ENCODE data around the gene ASCL5.

The ASCL5 gene, protein sequence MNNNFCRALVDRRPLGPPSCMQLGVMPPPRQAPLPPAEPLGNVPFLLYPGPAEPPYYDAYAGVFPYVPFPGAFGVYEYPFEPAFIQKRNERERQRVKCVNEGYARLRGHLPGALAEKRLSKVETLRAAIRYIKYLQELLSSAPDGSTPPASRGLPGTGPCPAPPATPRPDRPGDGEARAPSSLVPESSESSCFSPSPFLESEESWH

DNA sequence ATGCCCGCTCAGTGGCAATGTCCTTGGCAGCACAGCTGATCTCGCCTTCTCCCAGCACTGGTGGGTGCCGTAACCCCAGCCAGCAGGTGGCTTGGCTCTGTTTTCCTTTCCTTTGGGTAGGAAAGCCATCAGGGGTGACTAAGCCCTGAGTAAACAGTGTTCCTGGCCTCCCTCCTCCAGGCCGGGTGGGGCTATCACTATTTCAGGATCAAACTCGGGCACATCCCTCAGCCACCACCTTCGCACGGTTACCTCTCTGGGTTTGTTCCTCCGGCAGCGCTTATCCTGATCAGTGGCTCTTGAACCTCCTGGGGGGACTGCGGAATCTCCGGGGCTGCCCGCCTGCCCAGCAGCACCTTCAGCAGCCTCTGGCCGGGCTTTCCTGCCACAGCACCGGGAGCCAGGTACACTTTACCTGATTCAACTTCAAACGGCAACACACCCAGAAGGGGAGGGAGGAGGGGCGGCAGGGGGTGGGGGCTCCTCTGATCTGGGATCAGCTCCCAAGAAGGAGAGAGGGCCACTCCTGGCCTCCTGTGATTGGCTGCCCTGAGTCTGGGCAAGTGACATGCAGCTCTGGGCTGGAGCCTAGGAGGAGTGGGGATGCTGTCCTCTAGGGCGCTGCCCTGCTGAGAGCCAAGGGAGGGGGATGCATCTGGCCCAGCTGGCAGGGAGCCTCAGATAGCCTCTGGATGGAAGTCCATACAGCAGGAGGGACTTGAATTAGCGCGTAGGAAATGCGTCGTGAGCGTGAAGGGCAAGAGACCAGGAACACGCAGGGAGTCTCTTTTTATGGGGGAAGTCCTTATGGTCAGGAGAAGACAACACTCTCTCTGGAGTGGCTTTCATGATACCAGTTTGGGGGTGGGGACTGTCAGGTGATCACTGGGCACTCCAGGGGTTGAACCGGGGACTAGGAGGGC is at the start of gene ASCL5:
ASCL5 (minus strand) TSS at position 353 of the 923 bp plus-strand sequence. CDS start 11,812 bp downstream, outside the sequence.
- Histone ChIP-seq H3K9me3 (ENCODE audit: low read length) (no peaks in the 10 kb centered on the region), H3K27me3 (ENCODE audit: insufficient read depth, low read length) (peaks cover 35% of the 10 kb centered on the region), H3K4me3 (ENCODE audit: low read length) (no peak within 1 kb of the TSS), H3K36me3 (ENCODE audit: insufficient read depth, low read length) (no peaks in the 10 kb centered on the region), H3K4me1 (ENCODE audit: insufficient read depth, low read length) (no peaks in the 10 kb centered on the region), H2AFZ (ENCODE audit: low read depth, low read length) (no peak within 1 kb of the TSS)

DNA sequence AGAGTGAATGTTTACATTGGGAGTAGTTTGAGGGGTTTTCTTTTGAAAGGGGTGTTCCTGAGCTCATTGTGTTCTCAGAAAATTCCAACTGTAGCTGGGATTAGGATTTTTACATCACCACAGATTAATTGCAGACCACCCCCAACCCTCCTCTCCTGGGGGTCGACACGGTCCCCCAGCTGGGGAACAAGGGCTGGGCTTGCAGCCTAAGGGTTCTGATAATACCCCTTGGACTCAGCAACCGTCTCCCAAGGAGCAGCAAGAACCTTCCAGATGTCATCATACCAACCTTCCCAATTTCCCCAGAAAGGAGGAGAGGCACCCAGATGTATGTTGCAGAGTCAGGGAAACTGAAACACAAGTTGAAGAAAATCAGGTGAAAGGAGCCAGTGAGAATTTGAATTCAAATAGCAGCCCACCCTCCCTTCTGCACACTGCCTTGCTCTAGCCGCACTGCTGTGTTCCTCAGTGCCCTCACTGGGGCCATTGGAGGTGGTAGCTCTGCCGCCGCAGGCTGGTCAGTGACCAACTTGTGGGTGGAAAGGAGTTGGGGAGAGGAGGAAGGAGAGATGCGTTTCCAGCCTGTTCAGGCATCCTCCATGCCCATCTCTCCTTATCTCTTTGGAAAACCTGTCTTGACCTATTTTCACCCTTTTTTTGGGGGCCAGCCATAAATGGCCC is 49.0 kb upstream of the ASCL5 start:
- peaks cover 3% of the 10 kb centered on the region for H3K9me3 ChIP-seq (ENCODE audit: low read length)
- H2AFZ ChIP-seq (ENCODE audit: low read depth, low read length): no peak overlapping the region
- peaks cover 20% of the 10 kb centered on the region for H3K27me3 ChIP-seq (ENCODE audit: insufficient read depth, low read length)
- no peak overlapping the region for H3K4me3 ChIP-seq (ENCODE audit: low read length)
- no peaks in the 10 kb centered on the region for H3K36me3 ChIP-seq (ENCODE audit: insufficient read depth, low read length)
- H3K4me1 ChIP-seq (ENCODE audit: insufficient read depth, low read length): peaks cover 6% of the 10 kb centered on the region

DNA sequence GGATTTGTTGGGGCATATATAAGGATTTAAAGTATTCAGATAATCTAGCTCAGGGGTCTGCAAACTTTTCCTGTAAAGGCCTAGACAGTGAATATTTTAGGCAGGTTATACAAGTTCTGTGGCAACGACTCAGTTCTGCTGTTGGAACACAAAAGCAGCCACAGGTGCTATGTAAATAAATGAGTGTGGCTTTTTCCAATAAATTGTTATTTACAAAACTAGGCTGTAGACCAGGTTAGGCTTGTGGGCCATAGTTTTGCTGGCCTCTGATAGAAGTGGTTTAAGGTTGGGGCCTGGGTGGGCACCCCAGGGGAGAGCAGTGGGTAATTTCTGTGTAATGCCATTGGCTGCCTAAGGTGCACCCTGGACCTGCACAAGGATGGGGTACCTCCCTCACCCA is 46.8 kb upstream of the ASCL5 start:
- no peak overlapping the region for H3K4me3 ChIP-seq (ENCODE audit: low read length)
- peaks cover 13% of the 10 kb centered on the region for H3K4me1 ChIP-seq (ENCODE audit: insufficient read depth, low read length)
- no peaks in the 10 kb centered on the region for H3K36me3 ChIP-seq (ENCODE audit: insufficient read depth, low read length)
- no peaks in the 10 kb centered on the region for H3K9me3 ChIP-seq (ENCODE audit: low read length)
- no peak overlapping the region for H2AFZ ChIP-seq (ENCODE audit: low read depth, low read length)
- peaks cover 12% of the 10 kb centered on the region for H3K27me3 ChIP-seq (ENCODE audit: insufficient read depth, low read length)

DNA sequence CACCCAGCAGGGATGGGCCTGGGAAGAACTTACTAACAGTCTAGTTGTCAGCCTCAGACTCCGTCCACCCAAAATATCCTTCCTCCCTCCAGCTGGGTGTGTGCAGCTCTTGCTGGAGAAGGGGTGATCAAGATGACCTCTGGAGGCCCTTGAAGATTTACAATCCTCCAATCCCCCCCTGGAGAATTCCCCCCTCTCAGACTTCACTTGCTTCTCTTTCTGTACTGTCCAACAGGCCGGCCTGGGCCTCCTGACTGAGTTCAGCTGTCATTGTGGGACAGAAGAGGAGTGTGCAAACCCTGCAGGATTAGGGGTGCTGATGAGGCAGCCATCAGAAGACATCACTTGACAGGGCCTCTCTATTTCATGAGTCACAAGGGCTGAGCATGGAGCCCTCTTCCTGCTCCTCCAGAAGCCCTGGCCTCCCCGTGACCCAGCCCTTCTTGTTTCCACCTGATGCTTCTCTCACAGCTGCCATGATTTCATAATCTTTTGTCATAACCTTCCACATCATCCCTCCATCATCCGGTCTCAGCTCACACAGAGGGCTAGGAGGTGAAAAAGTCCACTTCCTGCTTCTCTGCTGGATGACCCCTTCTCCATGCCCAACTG is 46.1 kb upstream of the ASCL5 start:
- Histone ChIP-seq H3K9me3 (ENCODE audit: low read length) (no peaks in the 10 kb centered on the region), H2AFZ (ENCODE audit: low read depth, low read length) (no peak overlapping the region), H3K27me3 (ENCODE audit: insufficient read depth, low read length) (peaks cover 12% of the 10 kb centered on the region)

DNA sequence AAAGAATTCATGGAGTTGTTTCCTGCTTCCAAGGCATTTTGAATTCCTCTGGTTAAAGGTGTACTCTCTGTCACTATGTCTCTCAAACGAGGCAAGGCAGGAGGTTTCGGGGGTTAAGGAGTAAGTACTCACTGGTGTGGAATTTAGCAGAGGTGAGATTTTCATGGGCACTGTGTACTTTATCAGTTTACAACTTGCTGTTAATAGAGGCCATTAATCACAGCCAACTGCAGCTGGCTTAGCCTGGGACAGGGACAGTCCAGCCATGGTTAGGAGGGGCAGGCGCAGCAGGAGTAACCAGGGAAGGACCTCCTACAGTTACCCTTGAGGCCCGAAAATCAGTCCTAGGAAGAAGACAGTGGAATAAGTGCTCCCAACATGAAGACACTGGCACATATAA is 45.3 kb upstream of the ASCL5 start:
- no peak overlapping the region for H2AFZ ChIP-seq (ENCODE audit: low read depth, low read length)
- H3K9me3 ChIP-seq (ENCODE audit: low read length): no peaks in the 10 kb centered on the region
- H3K4me3 ChIP-seq (ENCODE audit: low read length): no peak overlapping the region
- H3K36me3 ChIP-seq (ENCODE audit: insufficient read depth, low read length): no peaks in the 10 kb centered on the region
- H3K4me1 ChIP-seq (ENCODE audit: insufficient read depth, low read length): peaks cover 13% of the 10 kb centered on the region
- H3K27me3 ChIP-seq (ENCODE audit: insufficient read depth, low read length): peaks cover 12% of the 10 kb centered on the region

More for the DNA sequence above, 46.1 kb upstream of the ASCL5 start:
- H3K4me1 ChIP-seq (ENCODE audit: insufficient read depth, low read length): peaks cover 13% of the 10 kb centered on the region
- no peak overlapping the region for H3K4me3 ChIP-seq (ENCODE audit: low read length)
- no peaks in the 10 kb centered on the region for H3K36me3 ChIP-seq (ENCODE audit: insufficient read depth, low read length)

DNA sequence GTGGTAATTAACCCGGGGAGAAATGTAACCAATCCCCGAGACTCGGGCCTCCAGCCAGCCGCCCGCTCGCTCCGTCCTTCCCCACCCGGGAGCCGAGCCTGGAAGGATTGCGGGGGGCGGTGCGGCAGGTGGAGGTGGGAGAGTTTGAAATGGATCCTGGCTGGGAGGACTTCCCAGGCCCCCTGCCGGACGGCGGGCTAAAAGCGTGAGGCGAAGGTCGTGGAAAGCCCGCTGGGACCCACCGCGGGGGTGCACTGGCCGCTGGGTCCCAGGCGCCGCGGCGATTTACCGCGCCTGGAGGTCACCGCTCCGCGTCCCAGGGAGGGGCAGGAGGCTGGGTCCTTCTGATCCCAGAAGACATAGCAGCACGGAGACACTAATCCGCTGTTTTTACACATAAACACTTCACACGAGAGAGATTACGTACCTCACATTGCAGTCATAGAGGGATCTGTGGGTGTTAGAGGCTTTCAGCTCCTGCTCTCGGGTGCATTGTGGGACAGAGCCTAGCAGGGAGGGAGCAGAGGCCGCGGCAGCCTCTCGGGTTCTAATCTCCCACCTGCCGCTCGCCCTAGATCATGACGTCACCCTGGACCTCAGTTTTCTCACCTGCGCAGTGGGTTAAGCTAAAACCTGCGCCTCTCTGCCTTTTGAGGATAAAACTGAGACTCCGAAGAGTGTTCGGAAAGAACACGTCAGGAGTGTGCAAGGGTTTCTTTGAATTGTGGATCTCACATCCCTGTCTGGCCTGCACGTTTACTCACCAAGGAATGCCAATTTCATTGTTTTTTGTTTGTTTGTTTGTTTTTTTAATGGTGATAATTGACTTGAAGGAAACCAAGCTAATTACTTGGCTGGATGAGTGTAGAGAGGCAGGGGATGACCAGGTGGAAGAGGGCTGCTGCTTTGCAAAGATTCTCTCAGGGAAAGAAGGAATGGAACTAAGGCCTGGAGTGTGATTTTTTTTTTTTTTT is 44.4 kb upstream of the ASCL5 start:
- Histone ChIP-seq H3K4me1 (ENCODE audit: insufficient read depth, low read length) (peaks cover 17% of the 10 kb centered on the region), H2AFZ (ENCODE audit: low read depth, low read length) (peak overlapping the region; percentile 85), H3K9me3 (ENCODE audit: low read length) (no peaks in the 10 kb centered on the region), H3K36me3 (ENCODE audit: insufficient read depth, low read length) (no peaks in the 10 kb centered on the region), H3K27me3 (ENCODE audit: insufficient read depth, low read length) (peaks cover 12% of the 10 kb centered on the region), H3K4me3 (ENCODE audit: low read length) (peak overlapping the region; percentile 57)

DNA sequence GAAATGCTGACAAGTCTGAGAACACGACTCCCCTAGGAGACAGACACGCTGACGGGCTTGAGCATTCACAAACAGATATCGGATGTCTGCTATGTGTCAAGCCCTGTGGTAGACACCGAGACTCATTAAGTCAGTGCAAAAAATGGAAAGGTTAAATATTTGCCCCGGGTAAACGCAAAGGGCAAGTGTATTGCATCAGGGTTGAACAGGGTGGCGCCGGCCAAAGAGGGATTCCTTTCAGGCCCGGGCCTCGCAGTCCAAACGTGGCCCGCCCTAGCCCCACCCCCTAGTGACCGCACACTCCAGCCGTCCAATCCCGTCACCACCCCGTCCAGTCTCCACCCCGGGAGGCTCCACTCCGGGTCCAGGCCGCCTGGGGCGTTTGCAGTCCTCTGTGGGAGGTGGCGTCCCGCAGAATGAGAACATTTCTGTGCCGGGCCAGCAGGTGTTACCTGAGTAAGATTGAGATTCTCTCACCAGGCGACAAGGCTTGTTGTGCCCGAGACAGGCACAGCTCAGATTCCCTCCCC is 43.6 kb upstream of the ASCL5 start:
- H3K4me3 ChIP-seq (ENCODE audit: low read length): peak overlapping the region; percentile 57

DNA sequence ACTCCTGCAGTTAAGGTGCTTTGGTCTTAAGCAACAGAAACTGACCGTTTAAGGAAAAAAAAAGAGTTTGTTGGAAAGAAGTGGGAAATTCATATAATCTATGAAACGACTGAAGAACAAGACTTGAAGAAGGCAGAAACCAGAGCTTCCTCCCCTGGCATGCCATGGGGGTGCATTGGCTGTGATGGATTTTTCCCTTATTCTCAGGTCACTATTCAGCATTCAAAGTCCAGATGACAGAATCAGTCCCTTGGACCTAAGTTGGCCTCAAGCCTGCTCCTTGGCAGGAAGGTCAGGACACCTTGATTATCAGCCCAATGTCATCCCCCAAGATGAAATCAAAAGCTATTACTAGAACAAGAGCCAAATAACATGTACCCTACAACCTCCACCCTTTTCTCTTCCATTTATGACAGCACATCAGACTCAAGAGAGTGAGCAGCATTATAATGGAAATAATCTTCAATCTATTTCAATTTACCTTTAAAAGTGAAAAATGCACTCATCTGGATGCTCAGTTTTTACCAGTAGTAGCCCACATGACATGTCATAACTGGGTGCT is 43.1 kb upstream of the ASCL5 start:
- Histone ChIP-seq H3K9me3 (ENCODE audit: low read length) (no peaks in the 10 kb centered on the region), H3K27me3 (ENCODE audit: insufficient read depth, low read length) (peaks cover 3% of the 10 kb centered on the region), H3K4me3 (ENCODE audit: low read length) (peak overlapping the region; percentile 57), H3K36me3 (ENCODE audit: insufficient read depth, low read length) (no peaks in the 10 kb centered on the region), H3K4me1 (ENCODE audit: insufficient read depth, low read length) (peaks cover 17% of the 10 kb centered on the region), H2AFZ (ENCODE audit: low read depth, low read length) (no peak overlapping the region)

More for the DNA sequence above, 43.6 kb upstream of the ASCL5 start:
- peaks cover 7% of the 10 kb centered on the region for H3K27me3 ChIP-seq (ENCODE audit: insufficient read depth, low read length)
- peak overlapping the region; percentile 85 for H2AFZ ChIP-seq (ENCODE audit: low read depth, low read length)
- no peaks in the 10 kb centered on the region for H3K9me3 ChIP-seq (ENCODE audit: low read length)
- H3K4me1 ChIP-seq (ENCODE audit: insufficient read depth, low read length): peaks cover 17% of the 10 kb centered on the region
- H3K36me3 ChIP-seq (ENCODE audit: insufficient read depth, low read length): no peaks in the 10 kb centered on the region

DNA sequence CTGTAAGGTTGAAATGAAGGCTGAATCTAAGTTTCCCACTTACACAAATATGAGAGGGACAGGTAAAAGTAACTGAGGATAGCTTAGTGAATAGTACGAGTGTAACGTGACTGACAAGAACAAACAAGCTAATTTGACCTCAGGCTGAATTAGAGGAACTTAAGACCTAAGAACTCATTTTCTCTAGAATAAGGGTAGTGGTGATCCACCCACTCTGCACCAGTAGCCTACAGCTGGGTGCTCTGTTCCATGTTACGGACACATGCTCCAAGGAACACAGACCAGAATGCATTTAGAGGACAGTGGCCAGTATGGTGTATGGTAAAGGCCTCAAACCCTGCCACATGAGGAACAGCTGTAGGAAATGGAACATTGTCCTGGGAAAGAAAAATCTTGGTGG is 42.2 kb upstream of the ASCL5 start:
- H3K4me1 ChIP-seq (ENCODE audit: insufficient read depth, low read length): peaks cover 24% of the 10 kb centered on the region
- no peak overlapping the region for H3K4me3 ChIP-seq (ENCODE audit: low read length)
- no peak overlapping the region for H2AFZ ChIP-seq (ENCODE audit: low read depth, low read length)
- H3K36me3 ChIP-seq (ENCODE audit: insufficient read depth, low read length): no peaks in the 10 kb centered on the region
- peaks cover 3% of the 10 kb centered on the region for H3K27me3 ChIP-seq (ENCODE audit: insufficient read depth, low read length)
- no peaks in the 10 kb centered on the region for H3K9me3 ChIP-seq (ENCODE audit: low read length)

DNA sequence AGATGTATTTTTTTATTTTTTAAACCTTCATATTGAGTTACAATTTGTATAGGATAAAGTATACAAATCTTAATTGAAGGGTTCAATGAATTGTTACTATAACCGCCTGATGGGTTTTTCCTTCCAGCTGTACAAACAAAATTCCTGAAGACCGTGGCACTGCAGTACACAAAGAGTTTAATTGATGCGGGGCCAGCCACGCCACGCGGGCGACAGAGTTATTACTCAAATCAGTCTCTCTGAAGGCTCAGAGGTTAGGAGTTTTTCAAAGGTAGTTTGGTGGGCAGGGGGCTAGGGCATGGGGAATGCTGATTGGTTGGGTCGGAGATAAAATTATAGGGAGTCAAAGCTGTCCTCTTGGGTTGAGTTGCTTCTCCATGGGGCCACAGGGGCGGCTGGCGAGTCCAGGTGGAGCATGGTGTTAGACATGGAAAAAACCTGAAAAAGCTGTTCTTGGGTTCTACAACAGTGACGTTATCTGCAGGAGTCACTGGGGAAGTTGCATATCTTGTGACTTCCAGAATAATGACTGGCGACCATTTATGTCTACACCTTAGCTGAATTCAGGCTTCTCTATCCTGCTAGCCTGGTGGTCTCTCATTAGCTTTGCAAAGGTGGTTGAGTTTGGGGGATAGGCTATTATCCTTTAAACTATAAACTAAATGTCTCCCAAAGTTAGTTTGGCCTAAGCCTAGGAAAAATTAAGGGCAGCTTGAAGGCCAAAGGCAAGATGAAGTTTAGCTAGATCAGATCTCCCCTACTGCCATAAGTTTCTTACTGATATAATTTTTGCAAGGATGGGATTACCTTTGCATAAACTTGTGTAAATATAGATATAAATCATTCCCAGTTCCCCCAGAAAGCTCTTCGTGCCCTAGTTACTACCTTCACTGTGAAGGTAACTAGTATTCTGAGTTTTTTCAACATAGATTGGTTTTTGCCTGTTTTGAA is 40.3 kb upstream of the ASCL5 start:
- H3K36me3 ChIP-seq (ENCODE audit: insufficient read depth, low read length): no peaks in the 10 kb centered on the region

DNA sequence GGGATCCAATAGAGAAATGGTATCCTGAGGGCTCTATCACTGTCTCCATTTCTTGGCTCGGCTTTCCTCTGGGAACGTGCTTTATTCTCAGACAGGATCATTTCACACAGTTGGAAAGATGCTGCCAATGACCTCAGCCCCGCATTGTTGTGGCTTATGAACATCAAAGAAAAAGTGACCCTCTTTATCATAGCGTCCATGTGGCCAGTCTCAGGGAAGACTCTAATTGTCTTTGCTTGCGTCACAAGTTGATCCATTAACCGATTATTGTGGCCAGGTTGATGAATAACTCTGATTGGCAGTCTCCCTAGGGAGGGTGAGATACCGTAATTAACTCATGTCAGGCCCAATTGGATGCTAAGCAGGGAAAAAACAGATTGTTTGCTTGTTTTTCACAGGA is 37.7 kb upstream of the ASCL5 start:
- no peaks in the 10 kb centered on the region for H3K36me3 ChIP-seq (ENCODE audit: insufficient read depth, low read length)
- H3K4me3 ChIP-seq (ENCODE audit: low read length): no peak overlapping the region
- no peaks in the 10 kb centered on the region for H3K27me3 ChIP-seq (ENCODE audit: insufficient read depth, low read length)
- H3K9me3 ChIP-seq (ENCODE audit: low read length): no peaks in the 10 kb centered on the region
- no peak overlapping the region for H2AFZ ChIP-seq (ENCODE audit: low read depth, low read length)
- H3K4me1 ChIP-seq (ENCODE audit: insufficient read depth, low read length): peaks cover 11% of the 10 kb centered on the region

More for the DNA sequence above, 40.3 kb upstream of the ASCL5 start:
- H3K9me3 ChIP-seq (ENCODE audit: low read length): no peaks in the 10 kb centered on the region
- H3K4me3 ChIP-seq (ENCODE audit: low read length): no peak overlapping the region
- H3K4me1 ChIP-seq (ENCODE audit: insufficient read depth, low read length): peaks cover 24% of the 10 kb centered on the region
- H2AFZ ChIP-seq (ENCODE audit: low read depth, low read length): no peak overlapping the region
- no peaks in the 10 kb centered on the region for H3K27me3 ChIP-seq (ENCODE audit: insufficient read depth, low read length)

Measured in neuron (in vitro differentiated cells).